Motor neuron (in vitro differentiated cells): Measurements from ENCODE around the gene USP33. TPM values are rescaled to one million over a fixed set of nuclear protein-coding genes. Genes with fewer than 3 reads are reported as not detected.
A peak's percentile ranks its signal among the peaks of the same experiment; 100 is the strongest.
"Not testable (repeated sequence)": the region's sequence is repeated elsewhere in the genome, so short reads cannot be mapped to it uniquely, and the experiment has no call there.

Source experiments
- ATAC-seq, 8 experiments: fragments of 200-7000 bp; cut with Tn5 transposase; replicated peaks in 6 of 8; 2 replicates each; pipeline ENCODE4 v1.8.0; 2021; ENCODE audit warnings: mild to moderate bottlenecking in 8 of 8, moderate library complexity in 8 of 8
- H3K27ac ChIP-seq, 2 donors: fragments of 250-450 bp; sonication (Bioruptor Pico); 2 replicates each; pipeline ENCODE4 v1.9.0; 2021; ENCODE audit warnings: antibody characterized with exemption in 2 of 2, mild to moderate bottlenecking in 2 of 2, moderate library complexity in 1 of 2
- H3K4me1 ChIP-seq, 2 donors: fragments of 250-450 bp; sonication (Bioruptor Pico); replicated peaks in 1 of 2; 2 replicates each; pipeline ENCODE4 v1.6.1; 2021; ENCODE audit warnings: antibody characterized with exemption in 2 of 2, mild to moderate bottlenecking in 2 of 2, moderate library complexity in 1 of 2
- H3K4me3 ChIP-seq, 5 donors: fragments of 250-450 bp; sonication (Bioruptor Pico); 2 replicates each; pipeline ENCODE4 v1.9.0; 2021; ENCODE audit warnings: antibody characterized with exemption in 5 of 5, mild to moderate bottlenecking in 5 of 5, moderate library complexity in 4 of 5
- WGBS, 10 experiments: fragments of 450-650 bp; shearing (Covaris generic); methylation state at CpG; one replicate each; pipeline ENCODE4 v1.0.0; 2022; 5-methylcytosine and 5-hydroxymethylcytosine counted together
- in situ Hi-C, 9 experiments: fragments of 400-800 bp; cut with MboI; loops; one replicate each; pipeline ENCODE4 v1.15.0; 2021; ENCODE audit warnings: low sequenced_read_pairs in 9 of 9, low pct_unique_long_range_greater_than_20kb in 2 of 9; ENCODE audit not compliant: unreplicated experiment in 9 of 9
- total RNA-seq, 8 experiments: library from RNA; unstranded; fragments of 300-600 nt; gene quantifications; 2 replicates each; pipeline versions ENCODE4 v1.2.3 to v1.2.4, GENCODE V29; 2022

The USP33 gene
- total RNA-seq, 8 experiments from 2014 or later: 44.5 to 103 (median 86.3) TPM

DNA sequence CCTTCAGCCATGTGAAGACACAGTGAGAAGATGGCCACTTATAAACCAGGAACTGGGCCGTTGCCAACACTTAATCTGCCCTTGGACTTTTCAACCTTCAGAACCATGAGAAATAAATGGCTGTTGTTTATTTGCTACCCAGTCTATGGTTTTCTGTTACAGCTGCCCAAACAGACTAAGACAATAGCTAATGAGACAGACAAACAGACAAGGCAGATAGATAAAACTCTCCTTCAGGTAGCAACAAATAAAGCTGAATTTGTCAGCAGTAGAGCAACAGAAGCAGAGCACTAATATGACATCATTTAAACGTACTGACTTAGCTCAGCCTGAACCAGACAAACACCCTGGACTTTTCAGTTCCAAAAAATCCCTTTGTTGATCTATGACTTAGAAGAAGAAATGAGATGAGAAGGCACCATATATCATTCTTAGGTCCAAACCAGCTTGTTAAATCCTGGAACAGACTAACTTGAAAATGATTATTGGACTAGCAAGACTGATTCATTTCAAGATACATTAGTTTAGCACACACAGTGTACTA lies 104.1 kb downstream of the USP33 start:
- 75 to 89% (median 83%) methylated on average over 1 to 2 of the region's 2 CpGs; no CpG with 5 or more reads in 2 of the 10 experiments for WGBS, 10 experiments
- in situ Hi-C loops: no loop called here
- Histone ChIP-seq H3K4me1 (no peaks in the 10 kb centered on the region), H3K4me3 (no peak overlapping the region), H3K27ac (no peak overlapping the region)
- peak in 2 of 8 experiments; percentile 15 to 50 for ATAC-seq

DNA sequence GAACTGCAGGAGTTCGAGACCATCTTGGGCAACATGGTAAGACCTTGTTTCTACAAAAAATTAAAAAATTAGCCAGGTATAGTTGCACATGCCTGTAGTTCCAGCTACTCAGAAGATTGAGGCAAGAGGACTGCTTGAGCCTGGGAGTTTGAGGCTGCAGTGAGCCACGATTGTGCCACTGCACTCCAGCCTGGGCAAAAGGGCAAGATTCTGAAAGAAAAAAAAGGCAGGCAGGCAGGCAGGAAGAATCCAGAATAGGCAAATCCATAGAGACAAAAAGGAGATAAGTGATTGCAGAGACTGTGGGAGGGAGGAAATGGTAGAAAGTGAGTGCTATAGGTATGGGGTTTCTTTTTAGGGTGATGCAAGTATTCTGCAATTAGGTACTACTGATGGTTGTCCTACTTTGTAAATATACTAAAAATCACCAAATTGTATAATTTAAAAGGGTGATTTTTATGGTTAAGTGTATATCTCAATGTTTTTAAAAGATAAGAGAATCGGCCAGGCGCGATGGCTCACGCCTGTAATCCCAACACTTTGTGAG lies 106.6 kb downstream of the USP33 start:
- H3K4me1 ChIP-seq: no peaks in the 10 kb centered on the region
- WGBS, 10 experiments: 50 to 100% (median 97%) methylated on average over 1 to 6 of the region's 6 CpGs
- in situ Hi-C loops: no loop called here
- H3K27ac ChIP-seq: no peak overlapping the region
- H3K4me3 ChIP-seq: no peak overlapping the region
- no peak for ATAC-seq

DNA sequence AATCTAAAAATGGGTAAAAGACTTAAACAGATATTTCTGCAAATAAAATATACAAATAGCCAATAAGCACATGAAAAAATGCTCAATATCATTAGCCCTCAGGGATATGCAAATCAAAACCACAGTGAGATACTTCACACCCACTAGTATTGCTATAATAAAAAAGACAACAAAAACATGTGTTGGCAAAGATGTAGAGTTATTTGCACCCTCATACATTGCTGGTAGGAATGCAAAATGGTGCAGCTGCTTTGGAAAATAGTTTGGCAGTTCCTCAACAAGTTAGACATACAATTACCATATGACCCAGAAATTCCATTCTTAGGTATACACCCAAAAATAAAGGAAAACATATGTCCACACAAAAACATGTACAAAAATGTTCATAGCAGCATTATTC lies 107.4 kb downstream of the USP33 start:
- Histone ChIP-seq H3K4me1 (no peaks in the 10 kb centered on the region), H3K4me3 (no peak overlapping the region), H3K27ac (no peak overlapping the region)
- in situ Hi-C loops: no loop called here
- ATAC-seq: peak in 3 of 8 experiments; percentile 84 to 90 (median 89)

DNA sequence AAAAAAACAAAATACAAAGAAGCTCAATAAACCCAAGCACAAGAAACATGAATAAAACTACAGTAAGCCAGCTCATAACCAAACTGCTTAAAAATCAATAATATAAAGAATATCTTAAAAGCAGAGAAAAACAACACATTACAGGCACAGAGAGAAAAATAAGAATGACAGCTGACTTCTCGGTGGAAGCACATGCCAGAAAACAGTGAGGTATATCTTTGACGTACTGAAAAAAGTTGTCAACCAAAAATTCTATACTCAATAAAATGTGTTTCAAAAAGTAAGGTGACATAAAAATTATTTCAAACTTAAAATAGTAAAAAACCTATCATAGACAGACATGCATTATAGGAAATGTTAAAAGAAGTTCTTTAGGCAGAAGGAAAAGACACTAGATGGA lies 110.5 kb downstream of the USP33 start:
- in situ Hi-C loops: no loop called here
- ATAC-seq: no peak
- no peak overlapping the region for H3K4me3 ChIP-seq
- H3K27ac ChIP-seq: no peak overlapping the region
- 88 to 100% (median 98%) methylated on average over 1 to 2 of the region's 2 CpGs for WGBS, 10 experiments
- no peaks in the 10 kb centered on the region for H3K4me1 ChIP-seq

DNA sequence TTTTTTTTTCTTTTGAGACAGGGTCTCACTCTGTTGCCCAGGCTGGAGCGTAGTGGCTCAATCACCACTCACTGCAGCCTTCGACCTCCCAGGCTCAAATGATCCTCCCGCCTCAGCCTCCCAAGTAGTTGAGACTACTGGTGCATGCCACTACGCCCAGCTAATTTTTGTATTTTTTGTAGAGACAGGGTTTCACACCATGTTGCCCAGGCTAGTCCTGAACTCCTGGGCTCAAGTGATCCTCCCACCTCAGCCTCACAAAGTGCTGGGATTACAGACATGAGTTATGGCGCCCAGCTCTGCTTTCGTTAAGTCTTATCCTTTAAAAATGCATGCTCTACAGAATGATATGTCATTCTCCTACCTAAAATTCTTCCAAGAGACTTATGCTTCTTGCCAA lies 113.4 kb downstream of the USP33 start:
- H3K27ac ChIP-seq, H3K4me1 ChIP-seq, ATAC-seq, H3K4me3 ChIP-seq, in situ Hi-C loops: not testable (repeated sequence)
- WGBS, 10 experiments: 84 to 100% (median 98%) methylated on average over 3 to 6 of the region's 6 CpGs; no CpG with 5 or more reads in 2 of the 10 experiments

Other genes starting within 250 kb of the USP33 start
- gene ZZZ3, start 77.2 kb downstream of the USP33 start, total RNA-seq: 10 to 100 TPM; 43.0 to 81.7 (median 68.1) TPM
- 10 to 100 TPM; 12.1 to 21.7 (median 17.7) TPM for gene MIGA1, start 19.8 kb upstream of the USP33 start, total RNA-seq
- gene NEXN, start 128.8 kb upstream of the USP33 start, total RNA-seq: 1 to 10 TPM; 1.4 to 7.5 (median 3.0) TPM
- gene FUBP1, start 219.2 kb upstream of the USP33 start, total RNA-seq: 100 to 1,000 TPM in 7 of 8 experiments, 10 to 100 TPM in 1; 54.7 to 380 (median 234) TPM
- 100 to 1,000 TPM in 1 of 8 experiments, 10 to 100 TPM in 7; 30.8 to 102 (median 41.2) TPM for gene DNAJB4, start 245.1 kb upstream of the USP33 start, total RNA-seq